BJ (cell line): ENCODE results near the gene KCTD6. TPM values are rescaled to one million over a fixed set of nuclear protein-coding genes. Genes with fewer than 3 reads are reported as not detected.

Experiments
- CTCF ChIA-PET: fragments of 350-600 bp; formaldehyde crosslinking; extraction: SDS; loops from one replicate; lab custom pipeline; 2021; ENCODE audit warnings: antibody characterized with exemption, inconsistent platforms; lab: Yijun Ruan, JAX
- POLR2A ChIA-PET: fragments of 300-600 bp; sonication (Branson Sonifier 250); formaldehyde crosslinking; extraction: SDS; loops from one replicate; lab custom pipeline; 2021; ENCODE audit warnings: antibody characterized with exemption; lab: Charles Lee
- DNase-seq: peaks from one replicate; pipeline ENCODE4 v3.0.0-alpha.2; 2011; ENCODE audit warnings: low read depth
- H3K27me3 ChIP-seq: 2 replicates; pipeline ENCODE4 v1.6.0; 2011; ENCODE audit warnings: low read length; ENCODE audit not compliant: control insufficient read depth, insufficient read depth
- H3K36me3 ChIP-seq: 2 replicates; pipeline ENCODE4 v1.5.1; 2011; ENCODE audit warnings: low read length; ENCODE audit not compliant: control insufficient read depth, insufficient read depth
- H3K4me3 ChIP-seq: 2 replicates; pipeline ENCODE4 v1.5.1; 2011; ENCODE audit warnings: low read depth, mild to moderate bottlenecking, control low read depth, low read length
- polyA plus RNA-seq: library from polyadenylated mRNA; depleted of rRNA; stranded (reverse); fragments of >200 nt; gene quantifications from 2 replicates; pipeline ENCODE4 v1.2.3, GENCODE V29; 2011
- TF ChIP-seq, protein P1 (sequence below): IDR thresholded peaks from 2 replicates; pipeline ENCODE4 v1.5.1; 2011; ENCODE audit warnings: low read depth, mild to moderate bottlenecking, control low read depth, inconsistent platforms, low read length, moderate library complexity; ENCODE audit not compliant: insufficient read depth

The KCTD6 gene
- polyA plus RNA-seq, 1 experiment = 5.1 TPM

DNA sequence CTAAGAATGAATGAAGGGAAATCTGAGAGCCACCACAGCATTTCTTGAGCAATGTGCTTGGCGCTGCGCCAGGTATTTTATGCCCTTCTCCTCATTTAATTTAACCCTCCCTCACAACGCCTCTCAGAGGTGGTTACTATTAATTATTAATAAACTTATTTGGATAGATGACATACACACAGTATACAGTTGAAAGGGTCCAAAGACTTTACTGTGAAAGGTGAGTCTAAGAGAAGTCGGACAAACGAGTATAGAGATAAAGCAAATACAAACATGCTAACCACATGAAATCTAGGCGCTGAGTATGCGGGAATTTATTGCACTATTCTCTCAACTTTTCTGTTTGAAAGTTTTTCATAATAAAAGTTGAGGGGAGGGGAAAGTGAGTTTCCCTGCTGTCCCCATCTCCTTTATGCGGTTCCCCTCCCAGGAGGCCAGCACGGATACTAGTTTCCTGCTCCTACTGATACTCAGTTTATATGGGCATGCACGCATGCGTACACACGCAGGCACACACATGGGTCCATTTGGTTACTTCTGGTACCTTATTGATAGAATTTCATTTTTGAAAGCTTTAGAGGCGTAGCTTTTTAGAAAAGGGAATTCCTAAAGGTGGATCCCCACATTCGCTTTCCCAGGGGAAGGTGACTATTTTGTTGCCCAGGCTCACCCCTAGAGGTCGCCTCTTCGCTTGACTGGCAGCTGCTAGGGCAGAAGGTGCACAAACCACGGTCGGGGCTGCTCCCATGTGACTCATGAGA is 28.5 kb upstream of the KCTD6 start:
- TF ChIP-seq, protein P1, sequence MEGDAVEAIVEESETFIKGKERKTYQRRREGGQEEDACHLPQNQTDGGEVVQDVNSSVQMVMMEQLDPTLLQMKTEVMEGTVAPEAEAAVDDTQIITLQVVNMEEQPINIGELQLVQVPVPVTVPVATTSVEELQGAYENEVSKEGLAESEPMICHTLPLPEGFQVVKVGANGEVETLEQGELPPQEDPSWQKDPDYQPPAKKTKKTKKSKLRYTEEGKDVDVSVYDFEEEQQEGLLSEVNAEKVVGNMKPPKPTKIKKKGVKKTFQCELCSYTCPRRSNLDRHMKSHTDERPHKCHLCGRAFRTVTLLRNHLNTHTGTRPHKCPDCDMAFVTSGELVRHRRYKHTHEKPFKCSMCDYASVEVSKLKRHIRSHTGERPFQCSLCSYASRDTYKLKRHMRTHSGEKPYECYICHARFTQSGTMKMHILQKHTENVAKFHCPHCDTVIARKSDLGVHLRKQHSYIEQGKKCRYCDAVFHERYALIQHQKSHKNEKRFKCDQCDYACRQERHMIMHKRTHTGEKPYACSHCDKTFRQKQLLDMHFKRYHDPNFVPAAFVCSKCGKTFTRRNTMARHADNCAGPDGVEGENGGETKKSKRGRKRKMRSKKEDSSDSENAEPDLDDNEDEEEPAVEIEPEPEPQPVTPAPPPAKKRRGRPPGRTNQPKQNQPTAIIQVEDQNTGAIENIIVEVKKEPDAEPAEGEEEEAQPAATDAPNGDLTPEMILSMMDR = peak; percentile 90
- Histone ChIP-seq H3K4me3 (no peak overlapping the region), H3K27me3 (peaks cover 2% of the 10 kb centered on the region; the same call in 1 of the 2 replicates), H3K36me3 (no peaks in the 10 kb centered on the region)
- peak; percentile 41 for DNase-seq
- ChIA-PET CTCF (interaction anchor here (0.7 to 1.4 kb wide), 16 partner anchors 9 to 146 kb away, joined by 3 to 15 read pairs (median 3); partner anchors contain the start of gene KCTD6), POLR2A (no interaction called here)

DNA sequence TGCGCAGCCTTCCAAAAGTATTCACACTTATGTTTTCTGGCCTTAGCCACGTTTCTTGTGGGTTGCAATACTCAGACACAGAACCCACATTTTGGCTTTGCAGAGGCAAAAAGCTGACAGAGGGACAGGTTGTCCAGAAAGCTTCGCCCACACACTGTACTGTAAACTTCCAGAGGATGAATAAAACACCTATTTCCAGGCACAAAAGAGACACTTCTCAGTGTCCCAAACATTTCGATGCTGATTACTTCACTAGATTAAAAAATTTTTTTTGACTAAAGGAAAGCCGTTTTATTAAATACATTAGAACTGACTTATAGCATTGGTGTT is 28.0 kb upstream of the KCTD6 start:
- Histone ChIP-seq H3K36me3 (no peaks in the 10 kb centered on the region), H3K27me3 (peaks cover 2% of the 10 kb centered on the region; the same call in 1 of the 2 replicates), H3K4me3 (no peak overlapping the region)
- no peak for DNase-seq
- TF ChIP-seq, protein P1 = no peak
- ChIA-PET POLR2A (no interaction called here), CTCF (interaction anchor here (0.7 to 1.4 kb wide), 16 partner anchors 9 to 146 kb away, joined by 3 to 15 read pairs (median 3); partner anchors contain the start of gene KCTD6)

GRCh38 chr3:58464866-58465265 is 27.0 kb upstream of the KCTD6 start:
- Histone ChIP-seq H3K4me3 (no peak overlapping the region), H3K36me3 (no peaks in the 10 kb centered on the region), H3K27me3 (peaks cover 2% of the 10 kb centered on the region; the same call in 1 of the 2 replicates)
- no peak for DNase-seq
- ChIA-PET CTCF (interaction anchor here (1.2 to 1.4 kb wide), 3 partner anchors 10 to 26 kb away, joined by 3 to 5 read pairs (median 4); no protein-coding TSS in a partner anchor), POLR2A (no interaction called here)
- TF ChIP-seq, protein P1 = no peak

GRCh38 chr3:58466899-58467563 is 24.9 kb upstream of the KCTD6 start:
- DNase-seq = no peak
- Histone ChIP-seq H3K4me3 (no peak overlapping the region), H3K27me3 (no peaks in the 10 kb centered on the region), H3K36me3 (no peaks in the 10 kb centered on the region)
- TF ChIP-seq, protein P1 = no peak
- CTCF ChIA-PET = interaction anchor here (0.8 to 1.4 kb wide), 2 partner anchors 20 to 52 kb away, joined by 3 to 4 read pairs; no protein-coding TSS in a partner anchor
- POLR2A ChIA-PET = interaction anchor here (0.6 kb wide), 1 partner anchor 12 kb away, joined by 3 read pairs; no protein-coding TSS in a partner anchor

GRCh38 chr3:58469096-58469495 is 22.8 kb upstream of the KCTD6 start:
- Histone ChIP-seq H3K36me3 (no peaks in the 10 kb centered on the region), H3K4me3 (no peak overlapping the region), H3K27me3 (no peaks in the 10 kb centered on the region)
- ChIA-PET CTCF (interaction anchor here (1.7 kb wide), 1 partner anchor 22 kb away, joined by 6 read pairs; the partner anchor contains the start of gene KCTD6), POLR2A (no interaction called here)
- no peak for DNase-seq
- TF ChIP-seq, protein P1 = no peak
